ENCODE data around the gene REPS2.

DNA sequence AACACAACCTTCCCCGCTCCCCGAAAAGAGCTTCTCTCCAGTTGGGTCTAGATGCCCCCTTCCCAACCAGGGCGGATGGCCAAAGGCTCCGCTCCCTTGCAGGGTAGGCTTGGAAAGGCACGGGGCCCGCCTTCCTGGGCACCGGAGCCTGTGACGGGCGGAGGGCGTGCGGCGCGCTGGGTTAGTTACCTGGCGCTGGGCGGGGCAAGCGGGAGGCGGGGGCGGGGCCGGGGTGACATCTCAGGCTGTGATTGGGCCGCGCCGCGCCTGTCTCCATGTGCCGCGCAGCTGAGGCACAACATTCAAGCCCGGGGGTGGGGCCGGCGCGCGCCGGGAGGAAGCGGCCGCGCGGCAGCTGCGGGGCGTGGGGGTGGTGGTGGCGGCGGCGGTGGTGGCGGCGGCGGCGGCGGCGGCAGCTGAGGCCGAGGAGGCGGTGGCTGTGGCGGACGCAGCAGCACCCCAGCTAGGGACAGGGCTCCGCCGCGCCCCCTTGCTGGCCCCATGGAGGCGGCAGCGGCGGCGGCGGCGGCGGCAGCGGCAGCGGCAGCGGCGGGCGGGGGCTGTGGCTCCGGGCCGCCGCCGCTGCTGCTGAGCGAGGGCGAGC is at the start of gene REPS2:
- TF ChIP-seq POLR2A (IDR thresholded peaks at IDR 0.05; ENCODE audit: low read depth, low read length) = no peak
- TF ChIP-seq POLR2AphosphoS5 (IDR thresholded peaks at IDR 0.05; ENCODE audit: low read depth, low read length) = no peak
- no peak for TF ChIP-seq PAX5 (IDR thresholded peaks at IDR 0.05; ENCODE audit: insufficient read depth, low read length, severe bottlenecking)
- no peak for TF ChIP-seq TAF1 (IDR thresholded peaks at IDR 0.05; ENCODE audit: low read depth, low read length)
- TF ChIP-seq SPI1 (IDR thresholded peaks at IDR 0.05; ENCODE audit: low read depth, low read length) = no peak
- no peak for TF ChIP-seq POU2F2 (IDR thresholded peaks at IDR 0.05; ENCODE audit: low read depth, low read length)

Measured in GM12891 (cell line).